SK-N-MC (cell line): ENCODE data around the gene SMG6.

Experiments used
- DNase-seq: peaks from one replicate; pipeline ENCODE4 v3.0.0-alpha.2; 2011; ENCODE audit warnings: low read depth, low spot score
- H3K27ac ChIP-seq: fragments of 200-600 bp; sonication (generic); 2 replicates; pipeline ENCODE4 v1.5.1; 2016; ENCODE audit warnings: mixed run types
- H3K36me3 ChIP-seq: fragments of 200-600 bp; sonication (generic); 2 replicates; pipeline ENCODE4 v1.6.1; 2017; ENCODE audit warnings: antibody characterized with exemption, low read length, mixed read lengths; ENCODE audit not compliant: insufficient read depth
- H3K4me3 ChIP-seq: fragments of 200-600 bp; sonication (generic); 2 replicates; pipeline ENCODE4 v1.5.1; 2016
- H3K9ac ChIP-seq: fragments of 200-600 bp; sonication (generic); 2 replicates; pipeline ENCODE4 v1.8.0; 2017; ENCODE audit warnings: mixed run types, mixed read lengths; ENCODE audit not compliant: insufficient read length
- H3K9me3 ChIP-seq: fragments of 200-600 bp; sonication (generic); 2 replicates; pipeline ENCODE4 v1.6.1; 2017; ENCODE audit warnings: low read depth, mild to moderate bottlenecking, antibody characterized with exemption, low read length, moderate library complexity, mixed read lengths
- EZH2 ChIP-seq: fragments of 200-600 bp; sonication (generic); IDR thresholded peaks from one replicate; pipeline ENCODE4 v1.6.1; 2017; ENCODE audit warnings: antibody characterized with exemption
- FOXP2 ChIP-seq: optimal IDR thresholded peaks from 2 replicates; pipeline ENCODE3; 2011; ENCODE audit warnings: mild to moderate bottlenecking, moderate library complexity; ENCODE audit not compliant: insufficient read depth; ENCODE audit errors: extremely low read length, control extremely low read depth
- POLR2AphosphoS5 ChIP-seq: IDR thresholded peaks from 2 replicates; pipeline ENCODE4 v1.6.1; 2012; ENCODE audit warnings: mild to moderate bottlenecking, low read depth, low read length, borderline replicate concordance

SMG6 gene

DNA sequence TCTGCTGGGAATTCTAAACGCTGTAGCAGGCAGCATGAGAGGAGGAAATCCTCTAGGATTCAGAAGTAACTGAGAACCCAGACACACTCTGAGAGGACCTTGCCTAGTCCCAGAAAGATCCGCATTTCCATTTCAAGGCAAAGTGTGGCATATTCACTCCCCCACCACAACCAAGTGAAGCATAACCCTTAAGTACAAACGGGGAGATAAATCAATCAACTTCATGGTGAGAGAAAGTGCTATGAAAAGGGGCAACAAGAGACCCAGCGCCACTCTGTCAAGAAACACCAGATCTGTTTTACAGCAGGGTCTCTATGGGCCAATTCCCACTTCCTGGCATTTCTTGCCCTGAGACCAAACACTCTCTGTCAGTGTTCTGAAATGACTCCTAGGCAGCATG is 68.3 kb downstream of the SMG6 start:
- TF ChIP-seq EZH2 (no peak), POLR2AphosphoS5 (no peak)
- Histone ChIP-seq H3K27ac (no peak overlapping the region), H3K36me3 (no peaks in the 10 kb centered on the region), H3K4me3 (no peak overlapping the region), H3K9ac (no peak overlapping the region), H3K9me3 (no peaks in the 10 kb centered on the region)
- DNase-seq = no peak

- Histone ChIP-seq H3K9me3 (no peaks in the 10 kb centered on the region), H3K36me3 (no peaks in the 10 kb centered on the region), H3K4me3 (no peak overlapping the region), H3K9ac (no peak overlapping the region), H3K27ac (no peak overlapping the region)
- no peak for DNase-seq
- TF ChIP-seq EZH2 (no peak), POLR2AphosphoS5 (no peak), FOXP2 (no peak)
These were observed 70.1 kb downstream of the SMG6 start for GRCh38 chr17:2233441-2233947.

DNA sequence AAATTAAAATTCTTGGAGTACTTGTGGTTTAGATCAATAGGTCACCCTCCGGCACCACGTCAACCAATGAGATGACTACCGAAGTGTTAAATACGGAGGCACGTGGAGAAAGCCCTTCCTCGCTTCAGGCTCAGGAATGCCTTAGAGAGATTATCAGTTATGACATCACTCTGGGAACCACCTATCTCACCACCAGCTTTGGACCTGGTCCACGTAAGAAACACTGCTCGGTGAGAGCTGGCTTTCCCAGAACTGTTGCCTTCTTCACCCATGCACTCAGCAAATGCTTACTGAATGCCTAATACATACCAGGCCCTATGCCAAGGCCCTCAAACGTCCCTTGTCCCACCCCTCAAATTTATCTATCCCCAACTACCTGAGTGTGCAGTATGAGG is 71.3 kb downstream of the SMG6 start:
- Histone ChIP-seq H3K9me3 (no peaks in the 10 kb centered on the region), H3K27ac (no peak overlapping the region), H3K36me3 (no peaks in the 10 kb centered on the region), H3K4me3 (no peak overlapping the region), H3K9ac (no peak overlapping the region)
- TF ChIP-seq POLR2AphosphoS5 = no peak
- TF ChIP-seq EZH2 = no peak
- no peak for TF ChIP-seq FOXP2
- no peak for DNase-seq

- H3K9me3 ChIP-seq = no peaks in the 10 kb centered on the region
- no peak for DNase-seq
- no peak overlapping the region for H3K9ac ChIP-seq
- no peak overlapping the region for H3K4me3 ChIP-seq
- no peaks in the 10 kb centered on the region for H3K36me3 ChIP-seq
- H3K27ac ChIP-seq = no peak overlapping the region
- TF ChIP-seq EZH2 = no peak
- TF ChIP-seq FOXP2 = no peak
- no peak for TF ChIP-seq POLR2AphosphoS5
These were observed 72.7 kb downstream of the SMG6 start for GRCh38 chr17:2230877-2231276.

GRCh38 chr17:2227025-2227699 is 76.4 kb downstream of the SMG6 start:
- DNase-seq = no peak
- no peaks in the 10 kb centered on the region for H3K36me3 ChIP-seq

GRCh38 chr17:2223617-2223927 is 80.0 kb downstream of the SMG6 start:
- no peak overlapping the region for H3K27ac ChIP-seq
- no peak overlapping the region for H3K9ac ChIP-seq
- no peak overlapping the region for H3K4me3 ChIP-seq
- TF ChIP-seq FOXP2 = no peak
- H3K9me3 ChIP-seq = no peaks in the 10 kb centered on the region
- DNase-seq = no peak
- H3K36me3 ChIP-seq = no peaks in the 10 kb centered on the region

More at GRCh38 chr17:2227025-2227699, 76.4 kb downstream of the SMG6 start:
- Histone ChIP-seq H3K27ac (no peak overlapping the region), H3K9ac (no peak overlapping the region), H3K4me3 (no peak overlapping the region), H3K9me3 (no peaks in the 10 kb centered on the region)
- TF ChIP-seq POLR2AphosphoS5 (no peak), FOXP2 (no peak), EZH2 (no peak)

GRCh38 chr17:2222901-2223616 is 80.5 kb downstream of the SMG6 start:
- Histone ChIP-seq H3K36me3 (no peaks in the 10 kb centered on the region), H3K4me3 (no peak overlapping the region), H3K27ac (no peak overlapping the region), H3K9me3 (no peaks in the 10 kb centered on the region), H3K9ac (no peak overlapping the region)
- TF ChIP-seq POLR2AphosphoS5 = no peak
- TF ChIP-seq EZH2 = no peak
- no peak for TF ChIP-seq FOXP2
- DNase-seq = no peak

DNA sequence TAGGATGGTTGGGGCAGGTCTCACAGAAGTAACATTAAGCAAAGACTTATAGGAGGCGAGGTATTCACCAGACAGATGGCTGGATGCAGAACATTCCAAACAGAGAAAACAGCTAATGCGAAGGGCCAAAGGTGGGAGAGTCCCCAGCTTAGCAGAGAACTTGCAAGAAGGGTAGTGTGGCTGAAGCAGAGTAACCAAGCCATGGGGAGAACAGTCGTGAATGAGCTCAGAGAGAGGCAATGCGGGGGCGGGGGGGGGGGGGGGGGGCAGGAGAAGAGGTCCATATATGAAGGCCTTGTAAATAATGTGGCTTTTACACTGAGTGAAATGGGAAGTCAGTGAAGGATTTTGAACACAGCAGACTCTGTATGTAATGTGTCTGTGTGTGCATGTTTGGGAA is 81.3 kb downstream of the SMG6 start:
- no peak for DNase-seq
- Histone ChIP-seq H3K27ac (no peak overlapping the region), H3K9me3 (no peaks in the 10 kb centered on the region), H3K36me3 (no peaks in the 10 kb centered on the region), H3K4me3 (no peak overlapping the region), H3K9ac (no peak overlapping the region)
- no peak for TF ChIP-seq POLR2AphosphoS5
- TF ChIP-seq EZH2 = no peak
- TF ChIP-seq FOXP2 = no peak
